NCI-H748 treated with DMSO at 0.1 percent for 48 hours (cell line): ENCODE measurements around the gene GLRX5.
"Not testable (repeated sequence)": the region's sequence is repeated elsewhere in the genome, so short reads cannot be mapped to it uniquely, and the experiment has no call there.

Source experiments
- DNase-seq: peaks from one replicate; lab custom pipeline; 2025; lab: John Stamatoyannopoulos, UW

GLRX5 gene

GRCh38 chr14:95559203-95559602, 24.4 kb downstream of the GLRX5 start:
- DNase-seq: no peak

GRCh38 chr14:95561001-95561412, 26.2 kb downstream of the GLRX5 start:
- DNase-seq: peak; percentile 95

GRCh38 chr14:95562892-95563685, 28.2 kb downstream of the GLRX5 start:
- DNase-seq: no peak

- DNase-seq: no peak
Measured at GRCh38 chr14:95564060-95564459, 29.2 kb downstream of the GLRX5 start.

- DNase-seq: no peak
Measured at GRCh38 chr14:95569440-95569839, 34.6 kb downstream of the GLRX5 start.

GRCh38 chr14:95573313-95573712, 38.5 kb downstream of the GLRX5 start:
- no peak for DNase-seq

- no peak for DNase-seq
Measured at GRCh38 chr14:95575840-95576473, 41.1 kb downstream of the GLRX5 start.

GRCh38 chr14:95577067-95577800, 42.4 kb downstream of the GLRX5 start:
- no peak for DNase-seq

GRCh38 chr14:95577870-95578269, 43.0 kb downstream of the GLRX5 start:
- no peak for DNase-seq

GRCh38 chr14:95583836-95584617, 49.2 kb downstream of the GLRX5 start:
- not testable (repeated sequence) for DNase-seq

- DNase-seq: no peak
Measured at GRCh38 chr14:95585953-95586620, 51.2 kb downstream of the GLRX5 start.

- not testable (repeated sequence) for DNase-seq
Measured at GRCh38 chr14:95591182-95591581, 56.3 kb downstream of the GLRX5 start.
